ENCODE data around the gene TTN. TPM values are rescaled to one million over a fixed set of nuclear protein-coding genes. Genes with fewer than 3 reads are reported as not detected.

Gene TTN
- total RNA-seq, 1 experiment from 2014 or later, result 2.6 TPM

- DNase-seq (ENCODE audit: extremely low read depth, low read depth), result no peak
Observed at GRCh38 chr2:178506949-178507348, 300.3 kb downstream of the TTN start.

DNA sequence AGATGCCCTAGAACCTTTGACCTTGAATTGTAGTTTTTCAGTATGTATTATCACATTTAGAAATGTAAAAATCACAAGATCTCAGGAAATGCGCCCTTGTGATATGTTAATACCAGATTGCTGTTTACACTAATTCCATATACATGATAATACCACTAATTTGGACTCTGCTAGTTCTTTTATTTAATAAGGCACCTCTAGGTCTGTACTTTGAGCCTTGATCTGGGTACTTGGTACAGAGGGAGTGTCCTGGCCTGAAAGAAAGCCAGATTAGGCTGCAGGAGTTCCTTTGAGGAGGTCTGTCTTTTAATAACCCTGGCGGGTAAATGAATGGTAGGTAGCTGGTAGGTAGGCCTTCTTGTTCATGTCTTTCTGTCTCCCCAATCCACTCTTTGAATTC is 300.7 kb downstream of the TTN start:
- DNase-seq (ENCODE audit: extremely low read depth, low read depth), result no peak

- no peak for DNase-seq (ENCODE audit: extremely low read depth, low read depth)
Observed at GRCh38 chr2:178506101-178506500, 301.1 kb downstream of the TTN start.

DNA sequence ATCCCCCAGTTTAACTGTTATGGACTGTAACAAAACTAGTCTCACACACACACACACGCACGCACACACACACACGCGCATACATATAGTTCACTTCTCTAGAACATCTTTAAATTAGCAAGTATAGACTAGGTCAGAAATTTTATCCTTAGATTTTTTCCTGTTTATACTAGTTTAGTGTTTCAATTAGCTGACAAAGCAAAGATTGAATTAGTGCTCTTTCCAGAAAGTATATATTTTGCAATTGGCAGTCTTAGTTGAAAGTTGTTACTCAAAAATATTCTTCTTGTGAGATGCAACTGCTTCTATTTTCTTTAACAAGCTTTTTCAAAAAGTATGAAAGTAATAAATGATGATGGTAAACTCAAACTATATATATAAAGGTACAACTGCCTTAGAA is 304.5 kb downstream of the TTN start:
- DNase-seq (ENCODE audit: extremely low read depth, low read depth), result no peak

GRCh38 chr2:178499640-178500039 is 307.6 kb downstream of the TTN start:
- DNase-seq (ENCODE audit: extremely low read depth, low read depth), result no peak

- DNase-seq (ENCODE audit: extremely low read depth, low read depth), result no peak
Observed at GRCh38 chr2:178498137-178498536, 309.1 kb downstream of the TTN start.

DNA sequence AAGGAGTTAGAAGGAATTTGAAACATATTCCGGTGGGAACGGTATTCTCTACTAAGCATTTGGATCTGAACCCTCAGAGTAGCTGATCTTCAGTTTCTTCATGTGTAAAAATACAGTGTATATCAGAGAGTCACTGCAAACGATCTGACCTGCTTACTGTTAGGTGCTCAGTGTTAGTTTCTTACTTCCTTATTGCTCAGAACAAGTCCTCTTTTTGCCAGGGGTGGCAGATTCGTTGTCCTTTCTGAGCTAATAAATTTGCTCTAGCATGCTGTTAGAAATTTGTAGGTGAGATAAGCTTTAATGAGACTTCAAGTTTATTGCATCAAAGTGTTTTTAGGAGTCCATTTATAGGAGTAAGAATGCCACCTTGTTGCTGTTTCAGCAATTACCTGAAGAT is 311.2 kb downstream of the TTN start:
- DNase-seq (ENCODE audit: extremely low read depth, low read depth), result no peak

GRCh38 chr2:178491612-178492011 is 315.6 kb downstream of the TTN start:
- DNase-seq (ENCODE audit: extremely low read depth, low read depth), result no peak

- DNase-seq (ENCODE audit: extremely low read depth, low read depth), result no peak
Observed at GRCh38 chr2:178485356-178485755, 321.9 kb downstream of the TTN start.

DNA sequence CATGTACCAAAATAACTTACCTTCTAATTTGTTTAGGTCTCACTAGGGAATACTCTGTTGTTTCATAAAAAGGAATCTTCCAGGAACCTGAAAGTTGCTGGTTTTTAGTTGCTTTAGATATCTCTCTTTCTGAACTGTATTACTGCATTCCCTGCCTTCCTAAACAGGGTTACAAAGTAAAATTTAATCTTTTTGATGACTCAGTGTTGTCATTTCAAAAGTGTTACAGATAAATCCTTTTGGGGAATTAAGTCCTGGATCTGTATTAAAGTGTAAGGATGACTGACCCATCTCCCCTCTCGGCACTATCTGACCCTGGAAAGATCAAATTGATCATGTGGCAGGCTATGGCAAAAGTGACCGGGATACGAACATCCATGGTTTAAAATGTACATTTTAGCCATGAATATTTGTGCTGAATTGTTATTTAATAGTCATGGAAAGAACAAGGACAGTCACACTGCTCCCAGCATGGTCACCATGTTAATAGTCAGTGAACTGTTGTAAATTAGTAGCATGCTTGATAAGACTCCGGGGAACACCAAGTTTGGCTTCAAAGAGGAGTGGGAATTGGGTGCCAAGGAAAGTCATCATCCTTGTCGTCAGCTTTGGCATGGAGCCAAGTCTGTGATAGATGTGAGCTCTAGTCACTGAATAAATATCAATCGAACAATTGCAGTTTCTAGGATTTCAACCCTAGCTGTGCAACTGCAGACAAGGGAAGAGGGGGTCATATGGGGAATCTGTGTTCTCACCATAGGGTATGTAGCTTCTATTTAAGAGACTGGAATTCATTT is 322.8 kb downstream of the TTN start:
- DNase-seq (ENCODE audit: extremely low read depth, low read depth), result peak; percentile 32

DNA sequence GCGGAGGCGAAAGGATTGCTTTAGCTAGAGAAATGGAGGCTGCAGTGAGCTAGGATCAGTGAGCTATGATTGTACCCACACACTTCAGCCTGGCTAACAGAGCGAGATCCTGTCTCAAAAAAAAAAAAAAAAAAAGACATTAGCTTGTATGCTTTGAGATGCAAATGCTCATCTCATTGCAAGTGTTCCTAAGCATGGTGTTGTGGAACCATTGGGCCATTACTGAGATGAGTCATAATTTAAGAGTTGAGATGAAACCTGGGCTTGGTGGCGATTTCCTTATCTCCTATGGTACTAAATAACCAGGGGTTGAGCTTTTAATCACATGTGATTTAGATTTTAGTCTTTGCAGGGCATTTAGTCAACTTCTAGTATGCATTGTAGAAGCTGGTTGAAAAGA is 324.8 kb downstream of the TTN start:
- DNase-seq (ENCODE audit: extremely low read depth, low read depth), result no peak

- DNase-seq (ENCODE audit: extremely low read depth, low read depth), result peak; percentile 96
Observed at GRCh38 chr2:178480227-178481181, 326.7 kb downstream of the TTN start, which contains the start of gene PLEKHA3. Gene PLEKHA3 (plus strand): TSS chr2:178480457. CDS start chr2:178480870, 413 bp downstream.

DNA sequence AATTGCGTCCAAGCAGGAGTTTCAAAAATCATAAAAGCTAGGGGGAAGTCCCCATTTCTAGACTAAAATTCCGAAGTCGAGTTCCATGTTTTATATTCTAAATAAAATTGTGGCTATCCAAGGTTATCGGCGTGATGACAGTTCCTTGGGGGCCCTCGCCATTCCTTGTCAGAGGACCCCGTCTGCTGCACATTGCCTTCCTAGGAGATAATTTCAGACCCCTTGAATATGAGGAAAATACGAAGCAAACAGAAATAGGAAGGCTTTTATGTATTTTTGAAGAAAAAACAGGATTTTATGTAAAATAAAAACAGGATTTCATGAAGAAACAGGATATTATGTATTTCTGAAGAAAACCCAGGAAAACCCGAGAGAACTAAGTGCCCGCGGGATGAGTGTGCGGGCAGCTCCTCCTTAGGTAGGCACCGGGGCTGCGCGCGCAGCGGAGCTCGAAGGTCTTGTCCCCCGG is 327.4 kb downstream of the TTN start:
- DNase-seq (ENCODE audit: extremely low read depth, low read depth), result no peak

DNA sequence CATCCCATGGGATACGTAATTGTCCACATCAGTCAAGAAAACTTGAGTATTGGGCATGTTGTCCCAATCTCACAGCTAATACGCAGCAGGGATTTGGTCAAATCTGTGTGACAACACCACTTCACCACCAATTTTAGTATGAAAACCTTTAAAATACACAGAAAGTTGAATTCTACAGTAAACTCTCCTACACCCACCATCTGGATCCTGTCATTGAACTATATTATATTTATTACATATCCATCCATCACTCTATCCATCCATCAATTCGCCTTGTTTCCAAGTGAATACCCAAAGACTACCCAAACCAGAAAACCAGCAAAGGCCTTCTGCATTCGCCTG is 328.0 kb downstream of the TTN start:
- no peak for DNase-seq (ENCODE audit: extremely low read depth, low read depth)

- peak; percentile 77 for DNase-seq (ENCODE audit: extremely low read depth, low read depth)
Observed at GRCh38 chr2:178478439-178479274, 328.6 kb downstream of the TTN start, which contains the start of gene FKBP7. Gene FKBP7 (minus strand): TSS chr2:178478600. CDS start chr2:178478499, 101 bp downstream.

DNA sequence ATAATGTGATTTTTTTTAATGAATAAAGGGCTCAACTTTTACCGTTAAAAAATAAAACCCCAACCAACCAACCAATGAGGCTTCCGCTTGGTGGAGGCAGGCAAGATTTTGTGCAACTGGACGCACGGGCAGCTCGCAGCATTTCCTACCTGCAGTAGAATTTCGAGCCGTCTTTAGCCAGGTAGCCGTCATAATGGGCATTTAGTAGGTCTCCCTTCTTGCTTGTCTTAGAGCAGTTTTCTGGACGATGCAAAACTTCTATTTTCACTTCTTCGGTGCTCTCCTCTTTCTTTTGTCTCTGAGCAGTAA is 329.1 kb downstream of the TTN start:
- DNase-seq (ENCODE audit: extremely low read depth, low read depth), result no peak

- no peak for DNase-seq (ENCODE audit: extremely low read depth, low read depth)
Observed at GRCh38 chr2:178477443-178478129, 329.6 kb downstream of the TTN start.

DNA sequence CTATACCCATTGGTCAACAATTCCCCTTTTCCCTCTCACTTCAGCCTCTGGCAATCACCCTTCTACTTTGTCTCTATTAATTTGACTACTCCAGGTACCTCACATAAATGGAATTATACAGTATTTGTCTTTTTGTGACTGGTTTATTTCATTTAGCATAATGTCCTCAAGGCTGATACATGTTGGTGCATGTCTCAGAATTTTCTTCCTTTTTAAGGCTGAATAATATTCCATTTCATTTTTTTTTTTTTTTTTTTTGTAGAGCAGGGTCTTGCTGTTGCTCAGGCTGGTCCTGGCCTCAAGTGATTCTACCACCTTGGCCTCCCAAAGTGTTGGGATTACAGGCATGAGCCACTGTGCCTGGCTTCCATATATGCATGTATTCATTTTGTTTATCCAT is 330.7 kb downstream of the TTN start:
- DNase-seq (ENCODE audit: extremely low read depth, low read depth), result no peak

Data from NCI-H460 (cell line).